ENCODE measurements around the gene KAT8. TPM values are rescaled to one million over a fixed set of nuclear protein-coding genes. Genes with fewer than 3 reads are reported as not detected.

KAT8 gene
- total and polyA plus RNA-seq, 2 of the 13 experiments (the other 11 are each of a cell fraction or from before 2014, with no cell fraction given) = 79.0 to 84.2 TPM

GRCh38 chr16:31073970-31074813 is 43.3 kb upstream of the KAT8 start, which contains the start of the genes ZNF646 and ZNF668 (continued):
- TF ChIP-seq ZNF451 (CRISPR knock-in tag; IDR thresholded peaks at IDR 0.05) = peak; percentile 81
- TF ChIP-seq KLF15 (CRISPR knock-in tag; IDR thresholded peaks at IDR 0.05; ENCODE audit: borderline replicate concordance) = no peak
- TF ChIP-seq ZNF546 (CRISPR knock-in tag; conservative IDR thresholded peaks at IDR 0.05) = no peak; the same call in none of the 2 replicates
- TF ChIP-seq ARNTL (CRISPR knock-in tag; IDR thresholded peaks at IDR 0.05) = no peak; the same call in 1 of the 2 replicates
- TF ChIP-seq ZNF232 (CRISPR knock-in tag; IDR thresholded peaks at IDR 0.05; ENCODE audit: borderline replicate concordance) = no peak
- no peak; the same call in 1 of the 2 replicates for TF ChIP-seq PPARG (CRISPR knock-in tag; conservative IDR thresholded peaks at IDR 0.05)
- 0 out of 2 replicates have a peak, but pooled peaks have one; percentile 95 for TF ChIP-seq ZNF34 (CRISPR knock-in tag; IDR thresholded peaks at IDR 0.05; ENCODE audit: borderline replicate concordance)
- peak; percentile 86 for TF ChIP-seq KMT2B (CRISPR knock-in tag; IDR thresholded peaks at IDR 0.05)
- peak; percentile 12; the same call in 1 of the 2 replicates for TF ChIP-seq GFI1 (CRISPR knock-in tag; IDR thresholded peaks at IDR 0.05; ENCODE audit: borderline replicate concordance)
- TF ChIP-seq ZNF674 (CRISPR knock-in tag; IDR thresholded peaks at IDR 0.05; ENCODE audit: low read depth) = no peak
- 0 out of 2 replicates have a peak, but pooled peaks have one; percentile 27 for TF ChIP-seq YEATS4 (CRISPR knock-in tag; IDR thresholded peaks at IDR 0.05; ENCODE audit: borderline replicate concordance)
- TF ChIP-seq GATAD1 (CRISPR knock-in tag; IDR thresholded peaks at IDR 0.05) = peak; percentile 97
- TF ChIP-seq, protein P1, sequence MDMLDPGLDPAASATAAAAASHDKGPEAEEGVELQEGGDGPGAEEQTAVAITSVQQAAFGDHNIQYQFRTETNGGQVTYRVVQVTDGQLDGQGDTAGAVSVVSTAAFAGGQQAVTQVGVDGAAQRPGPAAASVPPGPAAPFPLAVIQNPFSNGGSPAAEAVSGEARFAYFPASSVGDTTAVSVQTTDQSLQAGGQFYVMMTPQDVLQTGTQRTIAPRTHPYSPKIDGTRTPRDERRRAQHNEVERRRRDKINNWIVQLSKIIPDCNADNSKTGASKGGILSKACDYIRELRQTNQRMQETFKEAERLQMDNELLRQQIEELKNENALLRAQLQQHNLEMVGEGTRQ (IDR thresholded peaks at IDR 0.05; ENCODE audit: low read depth, low read length) = no peak
- TF ChIP-seq, protein P1 (CRISPR knock-in tag; IDR thresholded peaks at IDR 0.05; ENCODE audit: borderline replicate concordance) = no peak
- TF ChIP-seq CC2D1A (CRISPR knock-in tag; IDR thresholded peaks at IDR 0.05) = peak; percentile 76; the same call in 1 of the 2 replicates
- TF ChIP-seq SP4 (CRISPR knock-in tag; IDR thresholded peaks at IDR 0.05) = peak; percentile 99
- TF ChIP-seq ZNF280D (CRISPR knock-in tag; IDR thresholded peaks at IDR 0.05) = peak; percentile 46; the same call in 1 of the 2 replicates
- TF ChIP-seq ZNF841 (CRISPR knock-in tag; IDR thresholded peaks at IDR 0.05; ENCODE audit: borderline replicate concordance) = no peak
- no peak for TF ChIP-seq TCF12 (IDR thresholded peaks at IDR 0.05)
- peak; percentile 31; the same call in 1 of the 2 replicates for TF ChIP-seq TCF12 (CRISPR knock-in tag; IDR thresholded peaks at IDR 0.05)
- peak; percentile 89 for TF ChIP-seq HOXD1 (CRISPR knock-in tag; IDR thresholded peaks at IDR 0.05)
- peak; percentile 55 for TF ChIP-seq MEIS2 (CRISPR knock-in tag; IDR thresholded peaks at IDR 0.05)
- TF ChIP-seq CAMTA2 (CRISPR knock-in tag; IDR thresholded peaks at IDR 0.05; ENCODE audit: borderline replicate concordance) = peak; percentile 23; the same call in 1 of the 2 replicates
- no peak for TF ChIP-seq RAD51 (IDR thresholded peaks at IDR 0.05; ENCODE audit: borderline replicate concordance)
- no peak for TF ChIP-seq HHEX (CRISPR knock-in tag; IDR thresholded peaks at IDR 0.05)
- no peak for TF ChIP-seq SETDB1 (CRISPR knock-in tag; IDR thresholded peaks at IDR 0.05; ENCODE audit: borderline replicate concordance)

All from HepG2 (cell line).